ENCODE results near the gene NUDT4. TPM values are rescaled to one million over a fixed set of nuclear protein-coding genes. Genes with fewer than 3 reads are reported as not detected.
A peak's percentile ranks its signal among the peaks of the same experiment; 100 is the strongest.

Gene NUDT4
- total and polyA plus RNA-seq, 9 of the 15 experiments (the other 6 are each of a cell fraction or from before 2014, with no cell fraction given), result 38.1 to 164 (median 99.2) TPM

DNA sequence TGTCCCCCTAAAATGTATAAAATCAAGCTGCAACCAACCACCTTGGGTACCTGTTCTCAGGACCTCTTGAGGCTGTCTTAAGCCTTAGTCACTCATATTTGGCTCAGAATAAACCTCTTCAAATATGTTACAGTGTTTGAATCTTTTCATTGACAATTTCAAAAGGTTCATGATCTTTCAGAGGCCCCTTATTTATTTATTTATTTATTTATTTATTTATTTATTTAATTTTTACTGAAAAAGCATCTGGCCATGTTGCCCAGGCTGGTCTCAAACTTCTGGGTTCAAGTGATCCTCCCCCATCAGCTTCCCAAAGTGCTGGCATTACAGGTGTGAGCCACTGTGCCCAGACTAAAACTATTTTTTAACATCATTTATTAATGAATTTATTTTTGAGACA is 8.2 kb upstream of the NUDT4 start:
- ChIA-PET POLR2A (interaction anchor here (0.6 kb wide), 1 partner anchor 17 kb away, joined by 3 read pairs; no protein-coding TSS in a partner anchor), CTCF (ENCODE audit: low intra/inter-chr PET ratio) (no interaction called here)
- ATAC-seq, result no peak
- intact Hi-C loops (cut with micrococcal nuclease) (no loop called here), in situ Hi-C loops (cut with MboI) (no loop called here)
- H3K9me1 ChIP-seq (ENCODE audit: control insufficient read depth, insufficient read depth, low read length), result no peaks in the 10 kb centered on the region
- no peak overlapping the region for H3K4me3 ChIP-seq
- no peak overlapping the region for H2AFZ ChIP-seq (ENCODE audit: low read depth, low read length)
- peaks cover 22% of the 10 kb centered on the region for H3K79me2 ChIP-seq (ENCODE audit: control insufficient read depth, insufficient read depth, low read length)
- no peak overlapping the region for H3K27ac ChIP-seq (ENCODE audit: extremely low read depth, low read depth, low read length)
- no peaks in the 10 kb centered on the region for H3K27me3 ChIP-seq (ENCODE audit: control insufficient read depth in 2 of 2, insufficient read depth in 2 of 2, low read length in 2 of 2)
- no peak for FAIRE-seq
- no peaks in the 10 kb centered on the region for H3K9me3 ChIP-seq (replicated peaks; ENCODE audit: control insufficient read depth, insufficient read depth, low read depth, low read length)
- BruUV-seq (replicated peaks), result no TSS peak
- no peak overlapping the region for H3K9ac ChIP-seq (ENCODE audit: insufficient read depth in 1 of 2, low read depth in 2 of 2, low read length in 2 of 2)
- H4K20me1 ChIP-seq (replicated peaks; ENCODE audit: control insufficient read depth, insufficient read depth, low read length), result no peaks in the 10 kb centered on the region
- H3K4me1 ChIP-seq (replicated peaks in 1 of 2; ENCODE audit: control insufficient read depth in 2 of 2, insufficient read depth in 2 of 2, low read length in 2 of 2), result peaks cover 24 to 25% of the 10 kb centered on the region in 2 experiments; a peak in 4 of 5 replicates
- H3K4me2 ChIP-seq (ENCODE audit: insufficient read depth, low read length), result no peak overlapping the region
- TF ChIP-seq ZC3H11A (IDR thresholded peaks at IDR 0.05; ENCODE audit: low read depth, low read length) (peak; percentile 61; the same call in 1 of the 2 replicates), HDAC1 (IDR thresholded peaks at IDR 0.05) (no peak), ZNF766 (CRISPR knock-in tag; conservative IDR thresholded peaks at IDR 0.05) (peak; percentile 77)
- DNase-seq (ENCODE audit: extremely low read depth in 1 of 4, low spot score in 3 of 4), result no peak
- no peaks in the 10 kb centered on the region for H3K36me3 ChIP-seq (ENCODE audit: control insufficient read depth, insufficient read depth, low read length)

DNA sequence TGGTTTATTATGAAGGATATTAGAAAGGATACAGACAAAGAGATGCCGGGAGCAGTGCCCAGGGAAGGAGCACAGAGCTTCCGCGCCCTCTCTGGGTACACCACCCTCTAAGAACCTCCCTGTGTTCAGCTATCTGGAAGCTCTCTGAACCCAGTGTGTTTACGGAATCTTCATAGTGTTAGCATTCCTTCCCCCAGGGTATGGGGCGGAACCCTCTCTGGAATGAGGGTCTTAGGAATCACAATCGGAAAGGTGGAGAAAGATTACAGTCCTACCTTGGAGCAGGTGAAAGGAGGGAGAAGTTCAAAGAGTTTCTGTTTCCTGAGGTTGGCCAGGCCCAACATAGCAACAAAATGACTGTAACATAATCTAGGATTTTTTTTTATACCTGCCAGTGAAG is 6.8 kb upstream of the NUDT4 start:
- no peak for FAIRE-seq
- intact Hi-C loops (cut with micrococcal nuclease) (no loop called here), in situ Hi-C loops (cut with MboI) (no loop called here)
- no peak overlapping the region; a peak in 1 of 4 replicates for H3K9ac ChIP-seq (ENCODE audit: insufficient read depth in 1 of 2, low read depth in 2 of 2, low read length in 2 of 2)
- 89% methylated on average over 5 of the region's 6 CpGs for WGBS (ENCODE audit: insufficient coverage, low coverage, missing lambda C conversion rate)
- H2AFZ ChIP-seq (ENCODE audit: low read depth, low read length), result no peak overlapping the region
- no peak overlapping the region for H3K4me2 ChIP-seq (ENCODE audit: insufficient read depth, low read length)
- no peaks in the 10 kb centered on the region for H3K36me3 ChIP-seq (ENCODE audit: control insufficient read depth, insufficient read depth, low read length)
- ChIA-PET CTCF (ENCODE audit: low intra/inter-chr PET ratio) (no interaction called here), POLR2A (interaction anchor here (0.9 to 1.0 kb wide), 2 partner anchors 9 to 121 kb away, joined by 3 to 4 read pairs; no protein-coding TSS in a partner anchor)
- no peak for ATAC-seq
- no peaks in the 10 kb centered on the region for H3K9me3 ChIP-seq (replicated peaks; ENCODE audit: control insufficient read depth, insufficient read depth, low read depth, low read length)
- no peak for DNase-seq (ENCODE audit: extremely low read depth in 1 of 4, low spot score in 3 of 4)
- H3K4me3 ChIP-seq, result no peak overlapping the region
- TF ChIP-seq HNRNPK (IDR thresholded peaks at IDR 0.05; ENCODE audit: low read depth, low read length, poor library complexity, severe bottlenecking) (no peak), WHSC1 (IDR thresholded peaks at IDR 0.05; ENCODE audit: low read length) (peak; percentile 25), EZH2 (IDR thresholded peaks at IDR 0.05; ENCODE audit: borderline replicate concordance, low read depth, low read length) (no peak), NFYB (IDR thresholded peaks at IDR 0.05; ENCODE audit: extremely low read depth, insufficient read length) (no peak)
- no TSS peak for BruUV-seq (replicated peaks)
- peak overlapping the region; percentile 26; the same call in 2 of the 3 replicates for H3K27ac ChIP-seq (ENCODE audit: extremely low read depth, low read depth, low read length)
- peaks cover 36% of the 10 kb centered on the region for H3K79me2 ChIP-seq (ENCODE audit: control insufficient read depth, insufficient read depth, low read length)
- H3K4me1 ChIP-seq (replicated peaks in 1 of 2; ENCODE audit: control insufficient read depth in 2 of 2, insufficient read depth in 2 of 2, low read length in 2 of 2), result peaks cover 27 to 31% of the 10 kb centered on the region in 2 experiments; a peak in 4 of 5 replicates
- H3K9me1 ChIP-seq (ENCODE audit: control insufficient read depth, insufficient read depth, low read length), result no peaks in the 10 kb centered on the region
- no peaks in the 10 kb centered on the region for H3K27me3 ChIP-seq (ENCODE audit: control insufficient read depth in 2 of 2, insufficient read depth in 2 of 2, low read length in 2 of 2)
- H4K20me1 ChIP-seq (replicated peaks; ENCODE audit: control insufficient read depth, insufficient read depth, low read length), result no peaks in the 10 kb centered on the region
